ENCODE results near the gene SMIM44. TPM values are rescaled to one million over a fixed set of nuclear protein-coding genes. Genes with fewer than 3 reads are reported as not detected.

Gene SMIM44
- polyA plus RNA-seq, 1 donor (not counting 4 experiments of a cell fraction or from before 2014, with no cell fraction given), result not detected

- FAIRE-seq (no peak), DNase-seq (ENCODE audit: low read depth, low spot score) (no peak)
- Histone ChIP-seq H3K27ac (ENCODE audit: control insufficient read depth, insufficient read depth, low read length) (no peak overlapping the region), H3K4me1 (ENCODE audit: control insufficient read depth, extremely low read depth, insufficient read depth, low read length) (peaks cover 16% of the 10 kb centered on the region), H3K9me3 (ENCODE audit: control insufficient read depth, low read depth, low read length) (no peaks in the 10 kb centered on the region), H3K36me3 (ENCODE audit: control insufficient read depth in 2 of 2, extremely low read depth in 1 of 2, insufficient read depth in 2 of 2, low read length in 2 of 2) (peaks cover 6 to 7% of the 10 kb centered on the region in 2 experiments), H3K9ac (ENCODE audit: control insufficient read depth, extremely low read depth, insufficient read depth, low read length) (no peak overlapping the region), H3K4me2 (ENCODE audit: control insufficient read depth, extremely low read depth, insufficient read depth, low read depth, low read length) (no peak overlapping the region), H3K4me3 (ENCODE audit: control insufficient read depth in 2 of 3, extremely low read depth in 1 of 3, insufficient read depth in 2 of 3, low read depth in 1 of 3, low read length in 3 of 3) (no peak overlapping the region), H3K27me3 (ENCODE audit: control insufficient read depth, extremely low read depth, insufficient read depth, low read length) (no peaks in the 10 kb centered on the region), H4K20me1 (ENCODE audit: control insufficient read depth, extremely low read depth, insufficient read depth, low read length) (peaks cover 60% of the 10 kb centered on the region), H3K79me2 (ENCODE audit: control insufficient read depth, insufficient read depth, low read length) (peaks cover 75% of the 10 kb centered on the region), H3K9me1 (ENCODE audit: control insufficient read depth, extremely low read depth, insufficient read depth, low read length) (peaks cover 5% of the 10 kb centered on the region), H2AFZ (ENCODE audit: control insufficient read depth, low read length) (no peak overlapping the region)
- dilution Hi-C loops (cut with MboI; ENCODE audit: extremely low pct_ligation_motif_present, low sequenced_read_pairs), result no loop called here
- TF ChIP-seq EZH2 (IDR thresholded peaks at IDR 0.05; ENCODE audit: low read length) (no peak), CTCF (optimal IDR thresholded peaks at IDR 0.05 in 1 of 3, IDR thresholded peaks at IDR 0.05 in 1 of 3, conservative IDR thresholded peaks at IDR 0.05 in 1 of 3; ENCODE audit: extremely low read depth in 1 of 3, insufficient read depth in 2 of 3, low read length in 3 of 3) (no peak)
Measured at GRCh38 chr19:3518659-3519058, 35.4 kb upstream of the SMIM44 start.

- FAIRE-seq (no peak), DNase-seq (ENCODE audit: low read depth, low spot score) (no peak)
- Histone ChIP-seq H3K4me2 (ENCODE audit: control insufficient read depth, extremely low read depth, insufficient read depth, low read depth, low read length) (no peak overlapping the region), H3K4me3 (ENCODE audit: control insufficient read depth in 2 of 3, extremely low read depth in 1 of 3, insufficient read depth in 2 of 3, low read depth in 1 of 3, low read length in 3 of 3) (no peak overlapping the region), H3K4me1 (ENCODE audit: control insufficient read depth, extremely low read depth, insufficient read depth, low read length) (peaks cover 16% of the 10 kb centered on the region), H3K9ac (ENCODE audit: control insufficient read depth, extremely low read depth, insufficient read depth, low read length) (no peak overlapping the region), H3K79me2 (ENCODE audit: control insufficient read depth, insufficient read depth, low read length) (peaks cover 75% of the 10 kb centered on the region), H3K27ac (ENCODE audit: control insufficient read depth, insufficient read depth, low read length) (no peak overlapping the region), H3K36me3 (ENCODE audit: control insufficient read depth in 2 of 2, extremely low read depth in 1 of 2, insufficient read depth in 2 of 2, low read length in 2 of 2) (peaks cover 7 to 8% of the 10 kb centered on the region in 2 experiments), H3K27me3 (ENCODE audit: control insufficient read depth, extremely low read depth, insufficient read depth, low read length) (no peaks in the 10 kb centered on the region), H3K9me3 (ENCODE audit: control insufficient read depth, low read depth, low read length) (no peaks in the 10 kb centered on the region), H4K20me1 (ENCODE audit: control insufficient read depth, extremely low read depth, insufficient read depth, low read length) (peaks cover 60% of the 10 kb centered on the region), H2AFZ (ENCODE audit: control insufficient read depth, low read length) (no peak overlapping the region), H3K9me1 (ENCODE audit: control insufficient read depth, extremely low read depth, insufficient read depth, low read length) (peaks cover 5% of the 10 kb centered on the region)
- no peak for TF ChIP-seq CTCF (optimal IDR thresholded peaks at IDR 0.05 in 1 of 3, IDR thresholded peaks at IDR 0.05 in 1 of 3, conservative IDR thresholded peaks at IDR 0.05 in 1 of 3; ENCODE audit: extremely low read depth in 1 of 3, insufficient read depth in 2 of 3, low read length in 3 of 3)
- TF ChIP-seq EZH2 (IDR thresholded peaks at IDR 0.05; ENCODE audit: low read length), result no peak
- dilution Hi-C loops (cut with MboI; ENCODE audit: extremely low pct_ligation_motif_present, low sequenced_read_pairs), result no loop called here
Measured at GRCh38 chr19:3518255-3518654, 35.0 kb upstream of the SMIM44 start.
